Activated CD4-positive, alpha-beta memory T cell treated with anti-CD3 and anti-CD28 coated beads for 36 hours (primary cell): Measurements from ENCODE around the gene MASP2. TPM values are rescaled to one million over a fixed set of nuclear protein-coding genes. Genes with fewer than 3 reads are reported as not detected.
"Not testable (repeated sequence)": the region's sequence is repeated elsewhere in the genome, so short reads cannot be mapped to it uniquely, and the experiment has no call there.

Experiments
- CTCF ChIA-PET: fragments of 350-600 bp; sonication (Branson Sonifier 250); formaldehyde crosslinking; loops from one replicate; lab custom pipeline; 2021; ENCODE audit warnings: antibody characterized with exemption, inconsistent platforms; lab: Charles Lee
- POLR2A ChIA-PET: fragments of 350-600 bp; sonication (Branson Sonifier 250); formaldehyde crosslinking; loops from one replicate; lab custom pipeline; 2021; ENCODE audit warnings: antibody characterized with exemption; lab: Charles Lee
- DNase-seq: peaks from one replicate; pipeline ENCODE4 v3.0.0-alpha.2; 2020
- H3K27ac Mint-ChIP-seq: one replicate; pipeline ENCODE4 v1.8.0; 2021; ENCODE audit warnings: mixed read lengths
- H3K27me3 Mint-ChIP-seq: one replicate; pipeline ENCODE4 v1.8.0; 2021; ENCODE audit warnings: mixed read lengths
- H3K36me3 Mint-ChIP-seq: one replicate; pipeline ENCODE4 v1.8.0; 2021; ENCODE audit warnings: mixed read lengths
- H3K4me1 Mint-ChIP-seq: one replicate; pipeline ENCODE4 v1.8.0; 2021; ENCODE audit warnings: low read depth, mixed read lengths
- H3K4me3 Mint-ChIP-seq: one replicate; pipeline ENCODE4 v1.8.0; 2021; ENCODE audit warnings: mild to moderate bottlenecking, mixed read lengths
- H3K9me3 Mint-ChIP-seq: one replicate; pipeline ENCODE4 v1.8.0; 2021; ENCODE audit warnings: mixed read lengths
- intact Hi-C: fragments of 100-400 bp; cut with micrococcal nuclease; formaldehyde crosslinking; loops from one replicate; pipeline ENCODE4 v1.15.1; 2023
- total RNA-seq, 2 experiments: library from RNA; stranded (reverse); gene quantifications; one replicate each; pipeline ENCODE4 v1.2.3, GENCODE V29; 2021

The MASP2 gene
- total RNA-seq, 2 experiments from 2014 or later, result not detected

DNA sequence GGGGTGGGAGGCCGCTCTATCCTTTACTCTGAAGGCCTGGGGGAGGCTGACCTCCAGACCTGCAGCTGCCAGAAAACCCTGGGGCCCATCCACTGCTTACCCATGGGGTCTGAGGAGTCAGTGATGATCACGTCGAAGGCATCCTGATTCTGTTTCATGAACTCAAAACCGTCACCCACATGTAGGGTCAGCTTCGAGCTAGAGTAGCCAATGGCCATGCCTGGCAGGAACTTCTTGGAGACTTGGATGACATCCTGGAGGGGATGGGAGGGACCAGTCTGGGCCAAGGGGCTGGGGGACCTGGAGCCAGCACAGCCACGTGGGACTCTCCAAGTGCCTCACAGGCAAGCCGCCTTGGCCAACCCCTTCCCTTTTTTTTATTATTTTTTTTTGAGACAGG is 9.5 kb upstream of the MASP2 start:
- Mint-ChIP-seq H3K27ac (no peak overlapping the region), H3K36me3 (peaks cover 30% of the 10 kb centered on the region), H3K4me3 (no peak overlapping the region), H3K27me3 (no peaks in the 10 kb centered on the region), H3K9me3 (no peaks in the 10 kb centered on the region), H3K4me1 (peaks cover 30% of the 10 kb centered on the region)
- DNase-seq, result no peak
- intact Hi-C loops, result no loop called here
- POLR2A ChIA-PET, result no interaction called here
- CTCF ChIA-PET, result interaction anchor here (3.7 kb wide), 1 partner anchor 19 kb away, joined by 33 read pairs; no protein-coding TSS in a partner anchor

- POLR2A ChIA-PET, result no interaction called here
- CTCF ChIA-PET, result interaction anchor here (0.6 to 3.7 kb wide), 2 partner anchors 18 to 103 kb away, joined by 3 to 33 read pairs; no protein-coding TSS in a partner anchor
- H3K4me1 Mint-ChIP-seq, result peaks cover 24% of the 10 kb centered on the region
- intact Hi-C loops, result no loop called here
- H3K27ac Mint-ChIP-seq, result no peak overlapping the region
- no peak overlapping the region for H3K4me3 Mint-ChIP-seq
- H3K36me3 Mint-ChIP-seq, result peaks cover 28% of the 10 kb centered on the region
- no peak for DNase-seq
- H3K9me3 Mint-ChIP-seq, result no peaks in the 10 kb centered on the region
- no peaks in the 10 kb centered on the region for H3K27me3 Mint-ChIP-seq
These were observed 8.6 kb upstream of the MASP2 start for GRCh38 chr1:11055676-11056075.

DNA sequence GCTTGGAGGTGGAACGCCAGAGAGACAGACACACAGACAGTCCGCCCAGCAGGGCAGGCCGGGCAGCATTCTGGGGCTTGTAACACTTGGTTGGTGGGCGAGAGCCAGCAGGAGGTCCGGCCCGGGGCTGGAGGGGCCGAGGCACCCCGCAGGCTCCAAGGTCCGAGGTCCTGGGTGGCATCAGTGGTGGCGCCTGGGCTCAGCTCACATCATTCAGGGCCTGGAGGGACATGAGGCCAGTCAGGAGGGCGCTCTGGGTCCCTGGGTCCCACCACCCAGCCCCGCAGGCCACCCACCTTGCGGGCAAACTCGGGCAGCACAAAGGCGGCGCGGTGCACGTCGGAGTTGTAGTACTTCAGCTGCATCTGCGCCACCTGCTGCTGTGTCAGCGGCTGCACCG is 7.6 kb upstream of the MASP2 start:
- Mint-ChIP-seq H3K4me1 (peaks cover 22% of the 10 kb centered on the region), H3K27me3 (no peaks in the 10 kb centered on the region), H3K4me3 (no peak overlapping the region), H3K27ac (no peak overlapping the region), H3K9me3 (no peaks in the 10 kb centered on the region), H3K36me3 (peaks cover 28% of the 10 kb centered on the region)
- ChIA-PET CTCF (interaction anchor here (0.9 kb wide), 1 partner anchor 17 kb away, joined by 3 read pairs; no protein-coding TSS in a partner anchor), POLR2A (no interaction called here)
- intact Hi-C loops, result no loop called here
- no peak for DNase-seq

GRCh38 chr1:11054181-11054580 is 7.1 kb upstream of the MASP2 start:
- H3K27ac Mint-ChIP-seq, result no peak overlapping the region
- no peak for DNase-seq
- no peaks in the 10 kb centered on the region for H3K9me3 Mint-ChIP-seq
- intact Hi-C loops, result no loop called here
- H3K27me3 Mint-ChIP-seq, result no peaks in the 10 kb centered on the region
- peaks cover 22% of the 10 kb centered on the region for H3K4me1 Mint-ChIP-seq
- peaks cover 28% of the 10 kb centered on the region for H3K36me3 Mint-ChIP-seq
- ChIA-PET POLR2A (no interaction called here), CTCF (interaction anchor here (5.7 kb wide), 1 partner anchor 17 kb away, joined by 37 read pairs; no protein-coding TSS in a partner anchor)
- no peak overlapping the region for H3K4me3 Mint-ChIP-seq

- CTCF ChIA-PET, result interaction anchor here (5.7 kb wide), 1 partner anchor 16 kb away, joined by 37 read pairs; no protein-coding TSS in a partner anchor
- no peak overlapping the region for H3K27ac Mint-ChIP-seq
These were observed 6.7 kb upstream of the MASP2 start for GRCh38 chr1:11053758-11054137.

GRCh38 chr1:11052839-11053757 is 6.1 kb upstream of the MASP2 start:
- Mint-ChIP-seq H3K27me3 (no peaks in the 10 kb centered on the region), H3K36me3 (peaks cover 20% of the 10 kb centered on the region), H3K27ac (no peak overlapping the region), H3K4me3 (no peak overlapping the region), H3K4me1 (peaks cover 13% of the 10 kb centered on the region), H3K9me3 (no peaks in the 10 kb centered on the region)
- CTCF ChIA-PET, result interaction anchor here (5.7 kb wide), 1 partner anchor 15 kb away, joined by 37 read pairs; no protein-coding TSS in a partner anchor
- intact Hi-C loops, result no loop called here
- POLR2A ChIA-PET, result interaction anchor here (0.6 kb wide), 1 partner anchor 753 kb away, joined by 3 read pairs; the partner anchor contains the start of genes CLCN6 and MTHFR
- DNase-seq, result peak; percentile 15

More at GRCh38 chr1:11053758-11054137, 6.7 kb upstream of the MASP2 start:
- H3K4me1 Mint-ChIP-seq, result peaks cover 19% of the 10 kb centered on the region
- peaks cover 23% of the 10 kb centered on the region for H3K36me3 Mint-ChIP-seq
- POLR2A ChIA-PET, result no interaction called here
- peak; percentile 27 for DNase-seq
- no peak overlapping the region for H3K4me3 Mint-ChIP-seq
- intact Hi-C loops, result no loop called here
- no peaks in the 10 kb centered on the region for H3K9me3 Mint-ChIP-seq
- no peaks in the 10 kb centered on the region for H3K27me3 Mint-ChIP-seq

- H3K36me3 Mint-ChIP-seq, result peaks cover 12% of the 10 kb centered on the region
- H3K9me3 Mint-ChIP-seq, result no peaks in the 10 kb centered on the region
- peak overlapping the region; percentile 34 for H3K27ac Mint-ChIP-seq
- ChIA-PET CTCF (interaction anchor here (0.6 to 5.7 kb wide), 3 partner anchors 14 to 599 kb away, joined by 3 to 37 read pairs (median 3); partner anchors contain the start of gene EXOSC10), POLR2A (interaction anchor here (1.3 kb wide), 1 partner anchor 9 kb away, joined by 3 read pairs; no protein-coding TSS in a partner anchor)
- no peak overlapping the region for H3K4me3 Mint-ChIP-seq
- peaks cover 6% of the 10 kb centered on the region for H3K4me1 Mint-ChIP-seq
- no peak for DNase-seq
- H3K27me3 Mint-ChIP-seq, result no peaks in the 10 kb centered on the region
- intact Hi-C loops, result no loop called here
These were observed 4.9 kb upstream of the MASP2 start for GRCh38 chr1:11051781-11052511.

GRCh38 chr1:11051121-11051520 is 4.1 kb upstream of the MASP2 start:
- H3K27me3 Mint-ChIP-seq, DNase-seq, H3K36me3 Mint-ChIP-seq, H3K4me3 Mint-ChIP-seq, H3K27ac Mint-ChIP-seq, intact Hi-C loops, H3K9me3 Mint-ChIP-seq, H3K4me1 Mint-ChIP-seq: not testable (repeated sequence)
- ChIA-PET CTCF (interaction anchor here (0.8 to 5.7 kb wide), 2 partner anchors 13 to 599 kb away, joined by 3 to 37 read pairs; no protein-coding TSS in a partner anchor), POLR2A (interaction anchor here (0.9 to 1.3 kb wide), 2 partner anchors 9 to 10 kb away, joined by 3 read pairs; partner anchors contain the start of gene SRM)

- no peaks in the 10 kb centered on the region for H3K4me1 Mint-ChIP-seq
- H3K9me3 Mint-ChIP-seq, result no peaks in the 10 kb centered on the region
- no peaks in the 10 kb centered on the region for H3K27me3 Mint-ChIP-seq
- no peak for DNase-seq
- ChIA-PET POLR2A (no interaction called here), CTCF (interaction anchor here (1.7 kb wide), 1 partner anchor 9 kb away, joined by 10 read pairs; no protein-coding TSS in a partner anchor)
- no peaks in the 10 kb centered on the region for H3K36me3 Mint-ChIP-seq
- H3K4me3 Mint-ChIP-seq, result no peak overlapping the region
- H3K27ac Mint-ChIP-seq, result no peak overlapping the region
- intact Hi-C loops, result no loop called here
These were observed 821 bp downstream of the MASP2 start for GRCh38 chr1:11046270-11046566.

DNA sequence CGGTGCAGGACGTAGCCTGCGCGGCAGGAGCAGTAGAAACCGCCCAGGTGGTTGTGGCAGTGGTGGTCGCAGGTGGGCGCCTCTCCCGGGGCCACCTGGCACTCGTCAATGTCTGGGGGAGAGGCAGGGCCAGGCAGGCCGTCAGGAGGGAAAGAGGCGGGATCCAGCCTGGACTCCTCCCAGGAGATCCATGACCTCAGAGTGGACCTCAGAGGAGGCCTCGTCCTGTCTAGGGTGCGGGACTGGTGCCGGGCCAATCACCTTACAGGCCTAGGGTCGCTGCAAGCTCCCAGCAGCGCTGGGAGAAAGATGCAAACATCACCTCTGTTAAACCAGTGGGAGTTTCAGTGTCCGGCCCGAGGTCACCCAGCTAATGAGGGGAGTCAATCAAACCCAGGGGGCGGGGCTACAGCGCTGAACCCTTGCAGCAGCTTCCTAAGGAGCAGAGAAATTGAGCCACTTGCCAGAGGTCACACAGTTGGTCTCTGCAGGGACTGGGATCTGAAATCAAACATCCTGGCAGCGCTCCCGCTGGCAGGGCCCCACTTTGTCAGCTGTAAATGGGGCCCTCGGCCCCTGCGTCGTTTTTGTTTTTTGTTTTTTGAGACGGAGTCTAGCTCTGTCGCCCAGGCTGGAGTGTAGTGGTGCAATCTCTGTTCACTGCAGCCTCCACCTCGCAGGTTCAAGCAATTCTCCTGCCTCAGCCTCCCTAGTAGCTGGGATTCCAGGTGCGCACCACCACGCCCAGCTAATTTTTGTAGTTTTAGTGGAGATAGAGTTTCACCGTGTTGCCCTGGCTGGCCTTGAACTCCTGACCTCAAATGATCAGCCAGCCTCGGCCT is 1.4 kb downstream of the MASP2 start:
- Mint-ChIP-seq H3K27me3 (no peaks in the 10 kb centered on the region), H3K4me1 (no peaks in the 10 kb centered on the region), H3K27ac (no peak overlapping the region), H3K9me3 (no peaks in the 10 kb centered on the region), H3K36me3 (no peaks in the 10 kb centered on the region), H3K4me3 (no peak overlapping the region)
- no peak for DNase-seq
- ChIA-PET POLR2A (no interaction called here), CTCF (interaction anchor here (1.7 kb wide), 1 partner anchor 8 kb away, joined by 10 read pairs; no protein-coding TSS in a partner anchor)
- intact Hi-C loops, result no loop called here

DNA sequence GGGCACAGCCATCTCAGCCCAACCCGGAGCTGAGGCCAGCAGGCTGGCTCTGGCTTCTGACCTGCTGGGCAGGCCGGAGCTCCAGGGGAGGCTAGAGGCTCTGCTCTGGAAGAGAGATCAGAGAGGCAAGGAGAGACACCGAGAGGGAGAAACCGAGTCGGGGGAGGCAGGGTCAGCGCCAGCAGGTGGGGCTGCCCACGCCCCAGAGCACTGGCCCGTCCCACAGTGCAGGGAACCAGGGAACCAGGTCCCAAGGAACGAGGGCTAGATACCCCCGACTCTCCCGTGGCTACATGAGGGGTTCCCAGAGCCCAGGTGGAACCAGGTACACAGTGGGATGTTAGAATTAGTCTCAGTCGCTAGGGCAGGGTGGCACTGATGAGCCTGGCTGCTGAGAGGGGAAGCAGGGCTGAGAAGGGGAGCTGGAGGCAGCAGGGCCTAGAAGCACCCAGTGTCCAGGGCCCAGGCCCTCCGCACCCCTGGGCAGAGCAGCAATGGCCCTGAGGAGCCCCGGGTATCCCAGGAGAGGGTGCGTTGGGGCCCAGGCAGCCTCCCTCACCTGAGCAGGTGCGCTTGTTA is 2.1 kb downstream of the MASP2 start:
- ChIA-PET CTCF (interaction anchor here (1.7 kb wide), 1 partner anchor 8 kb away, joined by 10 read pairs; no protein-coding TSS in a partner anchor), POLR2A (no interaction called here)
- H3K4me1 Mint-ChIP-seq, result no peaks in the 10 kb centered on the region
- DNase-seq, result no peak
- no peak overlapping the region for H3K4me3 Mint-ChIP-seq
- H3K36me3 Mint-ChIP-seq, result no peaks in the 10 kb centered on the region
- H3K9me3 Mint-ChIP-seq, result no peaks in the 10 kb centered on the region
- no peak overlapping the region for H3K27ac Mint-ChIP-seq
- intact Hi-C loops, result no loop called here
- no peaks in the 10 kb centered on the region for H3K27me3 Mint-ChIP-seq
